Transverse colon (tissue), 4 donors: ENCODE results near the gene CARS2.
"Not testable (repeated sequence)": the region's sequence is repeated elsewhere in the genome, so short reads cannot be mapped to it uniquely, and the experiment has no call there.

Experiments
- POLR2AphosphoS5 ChIP-seq, 3 donors: sonication (generic); formaldehyde crosslinking; IDR thresholded peaks; one replicate each; pipeline ENCODE4 v1.6.1; 2016; ENCODE audit warnings: antibody characterized with exemption in 3 of 3
- TF ChIP-seq, protein P1 (sequence below), 5 experiments: fragments of 200-600 bp in 3 of 5; fragments of 450-650 bp in 2 of 5; sonication (generic) in 3 of 5; IDR thresholded peaks; 1 replicate in 2 of 5; 2 replicates in 3 of 5; pipeline ENCODE4 v1.5.1; 2016 to 2017; ENCODE audit warnings: antibody characterized with exemption in 5 of 5, inconsistent platforms in 3 of 5, mild to moderate bottlenecking in 2 of 5, moderate library complexity in 1 of 5

DNA sequence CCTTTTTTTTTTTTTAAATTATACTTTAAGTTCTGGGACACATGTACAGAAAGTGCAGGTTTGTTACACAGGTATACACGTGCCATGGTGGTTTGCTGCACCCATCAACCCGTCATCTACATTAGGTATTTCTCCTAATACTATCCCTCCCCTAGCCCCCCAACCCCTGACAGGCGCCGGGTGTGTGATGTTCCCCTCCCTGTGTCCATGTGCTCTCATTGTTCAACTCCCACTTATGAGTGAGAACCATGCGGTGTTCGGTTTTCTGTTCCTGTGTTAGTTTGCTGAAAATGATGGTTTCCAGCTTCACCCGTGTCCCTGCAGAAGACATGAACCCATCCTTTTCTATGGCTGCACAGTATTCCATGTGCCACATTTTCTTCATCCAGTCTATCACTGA, 10.1 kb downstream of the CARS2 start:
- TF ChIP-seq, protein P1, sequence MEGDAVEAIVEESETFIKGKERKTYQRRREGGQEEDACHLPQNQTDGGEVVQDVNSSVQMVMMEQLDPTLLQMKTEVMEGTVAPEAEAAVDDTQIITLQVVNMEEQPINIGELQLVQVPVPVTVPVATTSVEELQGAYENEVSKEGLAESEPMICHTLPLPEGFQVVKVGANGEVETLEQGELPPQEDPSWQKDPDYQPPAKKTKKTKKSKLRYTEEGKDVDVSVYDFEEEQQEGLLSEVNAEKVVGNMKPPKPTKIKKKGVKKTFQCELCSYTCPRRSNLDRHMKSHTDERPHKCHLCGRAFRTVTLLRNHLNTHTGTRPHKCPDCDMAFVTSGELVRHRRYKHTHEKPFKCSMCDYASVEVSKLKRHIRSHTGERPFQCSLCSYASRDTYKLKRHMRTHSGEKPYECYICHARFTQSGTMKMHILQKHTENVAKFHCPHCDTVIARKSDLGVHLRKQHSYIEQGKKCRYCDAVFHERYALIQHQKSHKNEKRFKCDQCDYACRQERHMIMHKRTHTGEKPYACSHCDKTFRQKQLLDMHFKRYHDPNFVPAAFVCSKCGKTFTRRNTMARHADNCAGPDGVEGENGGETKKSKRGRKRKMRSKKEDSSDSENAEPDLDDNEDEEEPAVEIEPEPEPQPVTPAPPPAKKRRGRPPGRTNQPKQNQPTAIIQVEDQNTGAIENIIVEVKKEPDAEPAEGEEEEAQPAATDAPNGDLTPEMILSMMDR (IDR thresholded peaks at IDR 0.05), result not testable (repeated sequence)
- not testable (repeated sequence) for TF ChIP-seq POLR2AphosphoS5 (IDR thresholded peaks at IDR 0.05)
